Measurements from ENCODE around the gene PHLPP1.

Gene PHLPP1

GRCh38 chr18:62715436-62715758, at the start of gene PHLPP1:
PHLPP1 (plus strand) TSS chr18:62715541; CDS start chr18:62715684, 143 bp downstream.
- TF ChIP-seq NFIC (IDR thresholded peaks at IDR 0.05) (no peak), ZBTB7A (IDR thresholded peaks at IDR 0.05; ENCODE audit: low read depth) (0 out of 2 replicates have a peak, but pooled peaks have one; percentile 10), RAD21 (IDR thresholded peaks at IDR 0.05; ENCODE audit: low read depth) (no peak), USF1 (IDR thresholded peaks at IDR 0.05) (no peak), MAX (IDR thresholded peaks at IDR 0.05) (no peak)

- TF ChIP-seq EP300 (IDR thresholded peaks at IDR 0.05; ENCODE audit: borderline replicate concordance) (no peak), CREB1 (IDR thresholded peaks at IDR 0.05; ENCODE audit: low read depth) (no peak), REST (IDR thresholded peaks at IDR 0.05; ENCODE audit: low read depth) (no peak), NFIC (IDR thresholded peaks at IDR 0.05) (no peak), MAX (IDR thresholded peaks at IDR 0.05) (no peak), FOXM1 (IDR thresholded peaks at IDR 0.05; ENCODE audit: borderline replicate concordance, low read depth) (no peak), TEAD4 (IDR thresholded peaks at IDR 0.05) (no peak)
Observed at GRCh38 chr18:62669225-62669624, 46.1 kb upstream of the PHLPP1 start.

GRCh38 chr18:62670573-62670972, 44.8 kb upstream of the PHLPP1 start:
- no peak for TF ChIP-seq FOXM1 (IDR thresholded peaks at IDR 0.05; ENCODE audit: borderline replicate concordance, low read depth)
- TF ChIP-seq TCF12 (IDR thresholded peaks at IDR 0.05; ENCODE audit: low read depth) = no peak
- TF ChIP-seq USF1 (IDR thresholded peaks at IDR 0.05) = no peak
- TF ChIP-seq MAX (IDR thresholded peaks at IDR 0.05) = no peak
- TF ChIP-seq EP300 (IDR thresholded peaks at IDR 0.05; ENCODE audit: borderline replicate concordance) = no peak
- no peak for TF ChIP-seq EGR1 (IDR thresholded peaks at IDR 0.05)
- TF ChIP-seq REST (IDR thresholded peaks at IDR 0.05; ENCODE audit: low read depth) = no peak

- no peak for TF ChIP-seq RAD21 (IDR thresholded peaks at IDR 0.05; ENCODE audit: low read depth)
- TF ChIP-seq NFIC (IDR thresholded peaks at IDR 0.05) = no peak
- no peak for TF ChIP-seq EGR1 (IDR thresholded peaks at IDR 0.05)
- no peak for TF ChIP-seq YY1 (IDR thresholded peaks at IDR 0.05; ENCODE audit: low read depth)
- TF ChIP-seq ZBTB7A (IDR thresholded peaks at IDR 0.05; ENCODE audit: low read depth) = no peak
- TF ChIP-seq TEAD4 (IDR thresholded peaks at IDR 0.05) = no peak
- no peak for TF ChIP-seq USF1 (IDR thresholded peaks at IDR 0.05)
- no peak for TF ChIP-seq EP300 (IDR thresholded peaks at IDR 0.05; ENCODE audit: borderline replicate concordance)
- TF ChIP-seq CEBPB (IDR thresholded peaks at IDR 0.05) = no peak
- no peak for TF ChIP-seq TAF1 (IDR thresholded peaks at IDR 0.05; ENCODE audit: low read depth)
- no peak for TF ChIP-seq TCF12 (IDR thresholded peaks at IDR 0.05; ENCODE audit: low read depth)
- no peak for TF ChIP-seq MAX (IDR thresholded peaks at IDR 0.05)
- no peak for TF ChIP-seq REST (IDR thresholded peaks at IDR 0.05; ENCODE audit: low read depth)
- no peak for TF ChIP-seq FOXM1 (IDR thresholded peaks at IDR 0.05; ENCODE audit: borderline replicate concordance, low read depth)
- TF ChIP-seq CREB1 (IDR thresholded peaks at IDR 0.05; ENCODE audit: low read depth) = no peak
Observed at GRCh38 chr18:62672600-62672999, 42.7 kb upstream of the PHLPP1 start.
